ENCODE data around the gene THSD4.
"Not testable (repeated sequence)": the region's sequence is repeated elsewhere in the genome, so short reads cannot be mapped to it uniquely, and the experiment has no call there.

Gene THSD4

GRCh38 chr15:71437919-71438318 lies 322.6 kb downstream of the THSD4 start:
- TF ChIP-seq CTCF (IDR thresholded peaks at IDR 0.05; ENCODE audit: low read depth, low read length) = no peak
- no peak for DNase-seq (ENCODE audit: low read depth, low spot score)
- in situ Hi-C loops (cut with HindIII; ENCODE audit: low sequenced_read_pairs) = no loop called here
- H3K4me3 ChIP-seq (ENCODE audit: low read depth, low read length) = no peak overlapping the region

GRCh38 chr15:71439478-71439877 lies 324.2 kb downstream of the THSD4 start:
- H3K4me3 ChIP-seq (ENCODE audit: low read depth, low read length); DNase-seq (ENCODE audit: low read depth, low spot score); in situ Hi-C loops (cut with HindIII; ENCODE audit: low sequenced_read_pairs): not testable (repeated sequence)

GRCh38 chr15:71440489-71441110 lies 325.3 kb downstream of the THSD4 start:
- H3K4me3 ChIP-seq (ENCODE audit: low read depth, low read length) = no peak overlapping the region
- peak; percentile 83 for DNase-seq (ENCODE audit: low read depth, low spot score)
- peak; percentile 29 for TF ChIP-seq CTCF (IDR thresholded peaks at IDR 0.05; ENCODE audit: low read depth, low read length)
- in situ Hi-C loops (cut with HindIII; ENCODE audit: low sequenced_read_pairs) = no loop called here

GRCh38 chr15:71443538-71443937 lies 328.3 kb downstream of the THSD4 start:
- TF ChIP-seq CTCF (IDR thresholded peaks at IDR 0.05; ENCODE audit: low read depth, low read length) = peak; percentile 88
- DNase-seq (ENCODE audit: low read depth, low spot score) = peak; percentile 53
- in situ Hi-C loops (cut with HindIII; ENCODE audit: low sequenced_read_pairs) = no loop called here
- no peak overlapping the region for H3K4me3 ChIP-seq (ENCODE audit: low read depth, low read length)

- H3K4me3 ChIP-seq (ENCODE audit: low read depth, low read length) = no peak overlapping the region
- DNase-seq (ENCODE audit: low read depth, low spot score) = no peak
- in situ Hi-C loops (cut with HindIII; ENCODE audit: low sequenced_read_pairs) = no loop called here
- TF ChIP-seq CTCF (IDR thresholded peaks at IDR 0.05; ENCODE audit: low read depth, low read length) = no peak
These were observed 328.9 kb downstream of the THSD4 start for GRCh38 chr15:71444032-71444810.

GRCh38 chr15:71444866-71445590 lies 329.8 kb downstream of the THSD4 start:
- in situ Hi-C loops (cut with HindIII; ENCODE audit: low sequenced_read_pairs) = no loop called here
- H3K4me3 ChIP-seq (ENCODE audit: low read depth, low read length) = no peak overlapping the region
- DNase-seq (ENCODE audit: low read depth, low spot score) = no peak
- TF ChIP-seq CTCF (IDR thresholded peaks at IDR 0.05; ENCODE audit: low read depth, low read length) = no peak
